Endodermal cell (in vitro differentiated cells): ENCODE results near the gene AGPAT1. TPM values are rescaled to one million over a fixed set of nuclear protein-coding genes. Genes with fewer than 3 reads are reported as not detected.

Source experiments
- DNase-seq: peaks from one replicate; pipeline ENCODE4 v3.0.0-alpha.2; 2017
- H3K27ac ChIP-seq: 2 replicates; pipeline ENCODE4 v1.5.1; 2013; ENCODE audit warnings: mild to moderate bottlenecking, low read depth, low read length, moderate library complexity
- H3K27me3 ChIP-seq: 2 replicates; pipeline ENCODE4 v1.6.1; 2013; ENCODE audit warnings: mild to moderate bottlenecking, low read length, moderate library complexity; ENCODE audit not compliant: insufficient read depth, control insufficient read depth, poor library complexity, severe bottlenecking
- H3K36me3 ChIP-seq: 2 replicates; pipeline ENCODE4 v1.7.0; 2013; ENCODE audit warnings: mild to moderate bottlenecking, low read length, moderate library complexity; ENCODE audit not compliant: control insufficient read depth, insufficient read depth
- H3K4me1 ChIP-seq: one replicate; pipeline ENCODE4 v1.7.0; 2013; ENCODE audit warnings: low read length; ENCODE audit not compliant: control insufficient read depth, insufficient read depth
- H3K4me3 ChIP-seq: 2 replicates; pipeline ENCODE4 v1.5.1; 2013; ENCODE audit warnings: mild to moderate bottlenecking, low read length, moderate library complexity
- H3K9ac ChIP-seq: 2 replicates; pipeline ENCODE4 v1.6.1; 2013; ENCODE audit warnings: mild to moderate bottlenecking, low read length, moderate library complexity; ENCODE audit not compliant: poor library complexity, severe bottlenecking; ENCODE audit errors: extremely low read depth
- H3K9me3 ChIP-seq: 2 replicates; pipeline ENCODE4 v1.6.1; 2013; ENCODE audit warnings: mild to moderate bottlenecking, low read length, moderate library complexity; ENCODE audit not compliant: control insufficient read depth
- H3K27ac Mint-ChIP-seq: 2 replicates; pipeline ENCODE4 v1.8.0; 2020; ENCODE audit warnings: mixed read lengths
- H3K27me3 Mint-ChIP-seq: 2 replicates; pipeline ENCODE4 v1.8.0; 2021; ENCODE audit warnings: mild to moderate bottlenecking, mixed read lengths; ENCODE audit not compliant: insufficient read depth
- H3K36me3 Mint-ChIP-seq: 2 replicates; pipeline ENCODE4 v1.8.0; 2020; ENCODE audit warnings: low read depth, mixed read lengths
- H3K4me1 Mint-ChIP-seq: 2 replicates; pipeline ENCODE4 v1.8.0; 2020; ENCODE audit warnings: mixed read lengths
- H3K4me3 Mint-ChIP-seq: 2 replicates; pipeline ENCODE4 v1.8.0; 2020; ENCODE audit warnings: mild to moderate bottlenecking, moderate library complexity, mixed read lengths
- H3K9me3 Mint-ChIP-seq: 2 replicates; pipeline ENCODE4 v1.8.0; 2020; ENCODE audit warnings: mild to moderate bottlenecking, mixed read lengths
- WGBS, 2 experiments: methylation state at CpG; one replicate each; pipeline versions ENCODE4 v1.1.5 to v1.1.7; 2013; ENCODE audit warnings: missing lambda C conversion rate in 2 of 2, mixed read lengths in 1 of 2; ENCODE audit not compliant: insufficient coverage in 1 of 2, insufficient read length in 1 of 2; 5-methylcytosine and 5-hydroxymethylcytosine counted together
- total RNA-seq, 2 donors: library from RNA; stranded (reverse); fragmentation: NEBNext Ultra II Directional in 1 of 2; extraction: Animal tissue kit (Norgen Biotek cat#: 25700) in 1 of 2; gene quantifications; 2 replicates in 1 of 2; 3 replicates in 1 of 2; pipeline ENCODE4 v1.2.1, GENCODE V29; 2021
- TF ChIP-seq, protein P1 (sequence below): fragments of 200-600 bp; sonication (generic); conservative IDR thresholded peaks from 2 replicates; pipeline ENCODE4 v1.5.0; 2021; ENCODE audit warnings: antibody characterized with exemption, mild to moderate bottlenecking

The AGPAT1 gene
- total RNA-seq, 2 donors from 2014 or later: 124 to 147 TPM

DNA sequence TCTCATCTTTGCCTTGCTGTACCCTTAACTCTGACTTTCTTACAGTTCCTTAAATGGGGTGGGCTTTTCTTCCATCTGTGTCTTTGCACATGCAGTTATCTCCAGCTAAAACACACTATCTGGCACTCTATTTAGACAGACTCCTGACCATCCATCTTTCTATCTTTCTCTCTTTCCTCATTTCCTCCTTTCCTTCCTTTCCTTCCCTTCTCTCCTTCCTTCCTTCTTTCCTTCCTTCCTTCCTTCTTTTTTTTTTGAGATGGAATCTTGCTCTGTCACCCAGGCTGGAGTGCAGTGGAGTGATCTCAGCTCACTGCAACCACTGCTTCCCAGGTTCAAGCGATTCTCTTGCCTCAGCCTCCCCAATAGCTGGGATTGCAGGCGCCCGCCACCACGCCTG lies 39.7 kb upstream of the AGPAT1 start:
- H3K36me3 Mint-ChIP-seq: no peaks in the 10 kb centered on the region
- Histone ChIP-seq H3K4me1 (no peaks in the 10 kb centered on the region), H3K27me3 (peaks cover 13% of the 10 kb centered on the region), H3K27ac (no peak overlapping the region), H3K9me3 (no peaks in the 10 kb centered on the region), H3K9ac (no peak overlapping the region), H3K36me3 (no peaks in the 10 kb centered on the region), H3K4me3 (no peak overlapping the region)
- 96 to 100% methylated on average over 1 to 4 of the region's 4 CpGs for WGBS, 2 experiments
- no peak overlapping the region for H3K27ac Mint-ChIP-seq
- H3K4me1 Mint-ChIP-seq: no peaks in the 10 kb centered on the region
- H3K4me3 Mint-ChIP-seq: no peak overlapping the region
- no peak for DNase-seq
- H3K27me3 Mint-ChIP-seq: peaks cover 67% of the 10 kb centered on the region
- no peaks in the 10 kb centered on the region for H3K9me3 Mint-ChIP-seq
- TF ChIP-seq, protein P1, sequence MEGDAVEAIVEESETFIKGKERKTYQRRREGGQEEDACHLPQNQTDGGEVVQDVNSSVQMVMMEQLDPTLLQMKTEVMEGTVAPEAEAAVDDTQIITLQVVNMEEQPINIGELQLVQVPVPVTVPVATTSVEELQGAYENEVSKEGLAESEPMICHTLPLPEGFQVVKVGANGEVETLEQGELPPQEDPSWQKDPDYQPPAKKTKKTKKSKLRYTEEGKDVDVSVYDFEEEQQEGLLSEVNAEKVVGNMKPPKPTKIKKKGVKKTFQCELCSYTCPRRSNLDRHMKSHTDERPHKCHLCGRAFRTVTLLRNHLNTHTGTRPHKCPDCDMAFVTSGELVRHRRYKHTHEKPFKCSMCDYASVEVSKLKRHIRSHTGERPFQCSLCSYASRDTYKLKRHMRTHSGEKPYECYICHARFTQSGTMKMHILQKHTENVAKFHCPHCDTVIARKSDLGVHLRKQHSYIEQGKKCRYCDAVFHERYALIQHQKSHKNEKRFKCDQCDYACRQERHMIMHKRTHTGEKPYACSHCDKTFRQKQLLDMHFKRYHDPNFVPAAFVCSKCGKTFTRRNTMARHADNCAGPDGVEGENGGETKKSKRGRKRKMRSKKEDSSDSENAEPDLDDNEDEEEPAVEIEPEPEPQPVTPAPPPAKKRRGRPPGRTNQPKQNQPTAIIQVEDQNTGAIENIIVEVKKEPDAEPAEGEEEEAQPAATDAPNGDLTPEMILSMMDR: no peak

DNA sequence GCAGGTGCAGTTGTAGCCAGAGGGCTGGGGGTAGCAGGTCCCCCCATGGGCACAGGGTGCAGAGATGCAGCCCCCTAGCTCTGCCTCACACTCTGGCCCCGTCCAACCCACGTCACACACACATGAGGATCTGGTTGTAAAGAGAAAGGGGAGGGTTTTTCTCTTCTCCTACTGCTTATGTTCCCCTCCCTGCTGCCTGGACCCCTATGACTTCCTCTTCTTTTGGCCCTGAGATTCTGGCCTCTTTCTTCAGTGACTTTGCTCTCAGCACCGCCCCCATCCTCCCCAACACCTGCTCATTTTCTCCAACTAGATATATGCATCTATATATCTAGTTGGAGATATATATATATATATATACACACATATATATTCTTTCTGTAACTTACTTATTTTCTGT lies 38.2 kb upstream of the AGPAT1 start:
- H3K27ac ChIP-seq: no peak overlapping the region
- TF ChIP-seq, protein P1: no peak
- H3K9ac ChIP-seq: no peak overlapping the region
- H3K27me3 ChIP-seq: peaks cover 3% of the 10 kb centered on the region
- H3K4me1 ChIP-seq: no peaks in the 10 kb centered on the region
- no peaks in the 10 kb centered on the region for H3K9me3 Mint-ChIP-seq
- H3K27me3 Mint-ChIP-seq: peaks cover 58% of the 10 kb centered on the region
- no peak overlapping the region for H3K27ac Mint-ChIP-seq
- 84% methylated on average over 2 of the region's 3 CpGs; no CpG with 5 or more reads in 1 of the 2 experiments for WGBS, 2 experiments
- H3K4me1 Mint-ChIP-seq: no peaks in the 10 kb centered on the region
- no peak for DNase-seq
- no peaks in the 10 kb centered on the region for H3K9me3 ChIP-seq
- no peak overlapping the region for H3K4me3 ChIP-seq
- H3K4me3 Mint-ChIP-seq: no peak overlapping the region
- no peaks in the 10 kb centered on the region for H3K36me3 Mint-ChIP-seq
- H3K36me3 ChIP-seq: no peaks in the 10 kb centered on the region

DNA sequence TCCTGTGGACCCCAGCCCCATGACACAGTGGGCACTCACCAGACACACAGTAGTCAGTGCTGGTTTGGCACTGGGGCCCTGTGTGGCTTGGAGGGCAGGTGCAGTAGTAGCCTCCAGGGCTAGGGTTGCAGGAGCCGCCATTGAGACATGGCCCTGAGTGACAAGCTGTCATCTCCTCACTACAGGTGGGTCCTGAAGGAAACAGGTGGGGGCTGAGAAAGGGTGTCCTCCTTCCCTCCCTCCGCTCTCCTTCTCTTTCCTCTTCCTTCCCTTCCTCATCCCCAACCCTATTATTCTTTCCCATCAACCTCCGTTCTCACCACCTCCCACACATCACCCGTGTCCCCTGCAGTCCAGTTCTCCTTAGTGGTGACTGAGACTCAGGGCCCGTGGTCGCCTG lies 37.8 kb upstream of the AGPAT1 start:
- no peaks in the 10 kb centered on the region for H3K36me3 Mint-ChIP-seq
- no peak overlapping the region for H3K27ac ChIP-seq
- 80 to 88% methylated on average over 1 to 6 of the region's 6 CpGs for WGBS, 2 experiments
- no peaks in the 10 kb centered on the region for H3K4me1 ChIP-seq
- no peaks in the 10 kb centered on the region for H3K9me3 ChIP-seq
- H3K27ac Mint-ChIP-seq: no peak overlapping the region
- no peaks in the 10 kb centered on the region for H3K9me3 Mint-ChIP-seq
- peaks cover 58% of the 10 kb centered on the region for H3K27me3 Mint-ChIP-seq
- no peak for DNase-seq
- H3K36me3 ChIP-seq: no peaks in the 10 kb centered on the region
- no peaks in the 10 kb centered on the region for H3K4me1 Mint-ChIP-seq
- H3K4me3 Mint-ChIP-seq: no peak overlapping the region
- TF ChIP-seq, protein P1: no peak
- no peaks in the 10 kb centered on the region for H3K27me3 ChIP-seq
- no peak overlapping the region for H3K4me3 ChIP-seq
- no peak overlapping the region for H3K9ac ChIP-seq
